Measurements from ENCODE around the gene GRID1.

- TF ChIP-seq POLR2A (IDR thresholded peaks at IDR 0.05) (no peak), POLR2AphosphoS5 (IDR thresholded peaks at IDR 0.05) (no peak), EP300 (IDR thresholded peaks at IDR 0.05; ENCODE audit: low read depth) (no peak)
- TF ChIP-seq, protein P1, sequence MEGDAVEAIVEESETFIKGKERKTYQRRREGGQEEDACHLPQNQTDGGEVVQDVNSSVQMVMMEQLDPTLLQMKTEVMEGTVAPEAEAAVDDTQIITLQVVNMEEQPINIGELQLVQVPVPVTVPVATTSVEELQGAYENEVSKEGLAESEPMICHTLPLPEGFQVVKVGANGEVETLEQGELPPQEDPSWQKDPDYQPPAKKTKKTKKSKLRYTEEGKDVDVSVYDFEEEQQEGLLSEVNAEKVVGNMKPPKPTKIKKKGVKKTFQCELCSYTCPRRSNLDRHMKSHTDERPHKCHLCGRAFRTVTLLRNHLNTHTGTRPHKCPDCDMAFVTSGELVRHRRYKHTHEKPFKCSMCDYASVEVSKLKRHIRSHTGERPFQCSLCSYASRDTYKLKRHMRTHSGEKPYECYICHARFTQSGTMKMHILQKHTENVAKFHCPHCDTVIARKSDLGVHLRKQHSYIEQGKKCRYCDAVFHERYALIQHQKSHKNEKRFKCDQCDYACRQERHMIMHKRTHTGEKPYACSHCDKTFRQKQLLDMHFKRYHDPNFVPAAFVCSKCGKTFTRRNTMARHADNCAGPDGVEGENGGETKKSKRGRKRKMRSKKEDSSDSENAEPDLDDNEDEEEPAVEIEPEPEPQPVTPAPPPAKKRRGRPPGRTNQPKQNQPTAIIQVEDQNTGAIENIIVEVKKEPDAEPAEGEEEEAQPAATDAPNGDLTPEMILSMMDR (IDR thresholded peaks at IDR 0.05) = no peak
Measured at GRCh38 chr10:86263907-86264306, 102.7 kb downstream of the GRID1 start.
